CD14-positive monocyte (primary cell): ENCODE results near the gene PORCN. TPM values are rescaled to one million over a fixed set of nuclear protein-coding genes. Genes with fewer than 3 reads are reported as not detected.
"Not testable (repeated sequence)": the region's sequence is repeated elsewhere in the genome, so short reads cannot be mapped to it uniquely, and the experiment has no call there.

Source experiments
- DNase-seq, 3 donors: peaks; one replicate each; pipeline ENCODE4 v3.0.0-alpha.2; 2011 to 2022
- H2AFZ ChIP-seq: 2 replicates; pipeline ENCODE4 v1.6.0; 2012; ENCODE audit warnings: mild to moderate bottlenecking, low read depth, low read length, inconsistent platforms; ENCODE audit not compliant: insufficient read depth, poor library complexity, severe bottlenecking
- H3K27ac ChIP-seq, 2 donors: 1 replicate in 1 of 2; 2 replicates in 1 of 2; pipeline ENCODE4 v1.5.1; 2012 to 2013; ENCODE audit warnings: low read length in 2 of 2, control low read depth in 1 of 2, inconsistent platforms in 1 of 2, low read depth in 1 of 2, mild to moderate bottlenecking in 1 of 2
- H3K27me3 ChIP-seq, 2 donors: one replicate each; pipeline versions ENCODE4 v1.6.0 to v1.6.1; 2011 to 2013; ENCODE audit warnings: low read length in 2 of 2; ENCODE audit not compliant: control insufficient read depth in 2 of 2, insufficient read depth in 2 of 2
- H3K36me3 ChIP-seq, 2 donors: replicated peaks in 1 of 2; 1 replicate in 1 of 2; 2 replicates in 1 of 2; pipeline versions ENCODE4 v1.5.1 to v1.6.1; 2012 to 2013; ENCODE audit warnings: low read length in 2 of 2, control low read depth in 1 of 2, inconsistent platforms in 1 of 2, mild to moderate bottlenecking in 1 of 2; ENCODE audit not compliant: insufficient read depth in 2 of 2, control insufficient read depth in 1 of 2
- H3K4me1 ChIP-seq, 2 donors: 1 replicate in 1 of 2; 2 replicates in 1 of 2; pipeline versions ENCODE4 v1.5.1 to v1.6.1; 2012 to 2013; ENCODE audit warnings: low read length in 2 of 2, control low read depth in 1 of 2, inconsistent platforms in 1 of 2, mild to moderate bottlenecking in 1 of 2, moderate library complexity in 1 of 2; ENCODE audit not compliant: insufficient read depth in 2 of 2, control insufficient read depth in 1 of 2
- H3K4me2 ChIP-seq: replicated peaks from 2 replicates; pipeline ENCODE3; 2012; ENCODE audit warnings: low read length, moderate library complexity, mild to moderate bottlenecking; ENCODE audit not compliant: poor library complexity, severe bottlenecking; ENCODE audit errors: extremely low read depth
- H3K4me3 ChIP-seq, 3 experiments: fragments of 200-600 bp in 1 of 3; sonication (generic) in 1 of 3; replicated peaks in 1 of 3; 1 replicate in 2 of 3; 2 replicates in 1 of 3; pipeline ENCODE4 v1.5.1; 2011 to 2013; ENCODE audit warnings: low read length in 3 of 3, mild to moderate bottlenecking in 3 of 3, control low read depth in 2 of 3, low read depth in 2 of 3, inconsistent platforms in 1 of 3, moderate library complexity in 1 of 3
- H3K79me2 ChIP-seq: 2 replicates; pipeline ENCODE4 v1.6.0; 2012; ENCODE audit warnings: mild to moderate bottlenecking, control low read depth, inconsistent platforms, low read length, moderate library complexity; ENCODE audit not compliant: insufficient read depth
- H3K9ac ChIP-seq: 2 replicates; pipeline ENCODE4 v1.6.0; 2017; ENCODE audit warnings: low read length, mild to moderate bottlenecking; ENCODE audit not compliant: insufficient read depth, poor library complexity, severe bottlenecking
- H3K9me3 ChIP-seq, 2 donors: replicated peaks in 1 of 2; 1 replicate in 1 of 2; 2 replicates in 1 of 2; pipeline versions ENCODE4 v1.5.1 to v1.6.1; 2012 to 2013; ENCODE audit warnings: low read length in 2 of 2, control low read depth in 1 of 2; ENCODE audit not compliant: control insufficient read depth in 1 of 2, insufficient read depth in 1 of 2
- H4K20me1 ChIP-seq: 2 replicates; pipeline ENCODE4 v1.6.0; 2012; ENCODE audit warnings: mild to moderate bottlenecking, low read length, control low read depth, moderate library complexity; ENCODE audit not compliant: insufficient read depth
- H3K27ac Mint-ChIP-seq, 7 donors: one replicate each; pipeline ENCODE4 v1.8.0; 2020; ENCODE audit warnings: mild to moderate bottlenecking in 7 of 7, mixed read lengths in 7 of 7, moderate library complexity in 6 of 7, inconsistent platforms in 2 of 7
- H3K27me3 Mint-ChIP-seq, 3 donors: one replicate each; pipeline ENCODE4 v1.8.0; 2021 to 2022; ENCODE audit warnings: low read depth in 3 of 3, mild to moderate bottlenecking in 3 of 3, mixed read lengths in 3 of 3, moderate library complexity in 3 of 3, inconsistent platforms in 1 of 3
- H3K36me3 Mint-ChIP-seq, 2 donors: one replicate each; pipeline ENCODE4 v1.8.0; 2020; ENCODE audit warnings: mixed read lengths in 2 of 2, inconsistent platforms in 1 of 2, mild to moderate bottlenecking in 1 of 2
- H3K4me1 Mint-ChIP-seq: one replicate; pipeline ENCODE4 v1.8.0; 2020; ENCODE audit warnings: mild to moderate bottlenecking, mixed read lengths
- H3K4me3 Mint-ChIP-seq, 2 donors: one replicate each; pipeline ENCODE4 v1.8.0; 2020; ENCODE audit warnings: mild to moderate bottlenecking in 2 of 2, mixed read lengths in 2 of 2, moderate library complexity in 1 of 2
- H3K9me3 Mint-ChIP-seq, 7 donors: one replicate each; pipeline ENCODE4 v1.8.0; 2020 to 2022; ENCODE audit warnings: mixed read lengths in 7 of 7, mild to moderate bottlenecking in 6 of 7, moderate library complexity in 6 of 7, inconsistent platforms in 2 of 7
- WGBS: methylation state at CpG from one replicate; pipeline ENCODE4 v1.1.5; 2013; ENCODE audit warnings: missing lambda C conversion rate; ENCODE audit not compliant: insufficient coverage; 5-methylcytosine and 5-hydroxymethylcytosine counted together
- intact Hi-C, 2 donors: fragments of 100-400 bp; cut with micrococcal nuclease; formaldehyde crosslinking; loops; one replicate each; pipeline versions ENCODE4 v1.15.0 to v1.15.1; 2023
- polyA plus RNA-seq, 3 donors: library from polyadenylated mRNA; depleted of rRNA in 1 of 3; unstranded in 2 of 3; stranded (reverse) in 1 of 3; fragments of 300-500 nt in 2 of 3; fragments of >200 nt in 1 of 3; fragmentation: Illumina TruSeq in 2 of 3; gene quantifications; 1 replicate in 2 of 3; 2 replicates in 1 of 3; pipeline ENCODE4 v1.2.3, GENCODE V29; 2012 to 2021
- TF ChIP-seq, protein P1 (sequence below): fragments of 200-600 bp; IDR thresholded peaks from one replicate; pipeline ENCODE4 v1.8.0; 2022; ENCODE audit warnings: antibody characterized with exemption, mild to moderate bottlenecking

PORCN gene
- polyA plus RNA-seq, 3 donors: 7.5 to 10.5 (median 7.8) TPM

DNA sequence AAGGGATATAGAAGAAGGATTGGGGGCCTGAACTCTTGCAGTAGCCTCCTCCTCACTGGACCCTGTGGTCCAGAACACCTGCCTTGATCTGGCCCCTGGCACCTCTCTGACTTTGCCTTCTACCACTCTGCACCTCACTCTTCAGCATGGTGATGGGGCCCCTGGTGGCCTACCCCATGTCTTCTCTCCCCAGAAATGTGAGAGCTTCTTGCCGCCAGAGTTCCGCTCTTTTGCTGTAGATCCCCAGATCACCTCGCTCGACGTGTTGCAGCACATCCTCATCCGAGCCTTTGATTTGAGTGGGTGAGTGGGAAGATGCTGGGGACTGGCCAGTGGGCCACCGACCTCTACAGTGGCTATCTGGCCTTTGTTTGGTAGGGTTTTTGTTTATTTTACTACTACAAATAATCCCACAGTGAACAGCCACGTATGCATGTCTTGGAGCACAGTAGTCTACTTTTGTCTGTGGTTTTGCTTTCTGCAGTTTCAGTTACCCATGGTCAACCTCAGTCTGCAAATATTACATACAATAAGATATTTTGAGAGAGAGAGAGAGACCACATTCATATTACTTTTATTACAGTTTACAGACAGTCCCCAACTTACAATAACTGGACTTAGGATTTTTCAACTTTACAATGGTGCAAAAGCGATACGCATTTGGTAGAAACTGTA is 32.5 kb downstream of the PORCN start:
- peaks cover 4% of the 10 kb centered on the region for H3K79me2 ChIP-seq
- DNase-seq: no peak
- TF ChIP-seq, protein P1, sequence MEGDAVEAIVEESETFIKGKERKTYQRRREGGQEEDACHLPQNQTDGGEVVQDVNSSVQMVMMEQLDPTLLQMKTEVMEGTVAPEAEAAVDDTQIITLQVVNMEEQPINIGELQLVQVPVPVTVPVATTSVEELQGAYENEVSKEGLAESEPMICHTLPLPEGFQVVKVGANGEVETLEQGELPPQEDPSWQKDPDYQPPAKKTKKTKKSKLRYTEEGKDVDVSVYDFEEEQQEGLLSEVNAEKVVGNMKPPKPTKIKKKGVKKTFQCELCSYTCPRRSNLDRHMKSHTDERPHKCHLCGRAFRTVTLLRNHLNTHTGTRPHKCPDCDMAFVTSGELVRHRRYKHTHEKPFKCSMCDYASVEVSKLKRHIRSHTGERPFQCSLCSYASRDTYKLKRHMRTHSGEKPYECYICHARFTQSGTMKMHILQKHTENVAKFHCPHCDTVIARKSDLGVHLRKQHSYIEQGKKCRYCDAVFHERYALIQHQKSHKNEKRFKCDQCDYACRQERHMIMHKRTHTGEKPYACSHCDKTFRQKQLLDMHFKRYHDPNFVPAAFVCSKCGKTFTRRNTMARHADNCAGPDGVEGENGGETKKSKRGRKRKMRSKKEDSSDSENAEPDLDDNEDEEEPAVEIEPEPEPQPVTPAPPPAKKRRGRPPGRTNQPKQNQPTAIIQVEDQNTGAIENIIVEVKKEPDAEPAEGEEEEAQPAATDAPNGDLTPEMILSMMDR: no peak
- no peak overlapping the region for H3K4me3 Mint-ChIP-seq
- H3K4me2 ChIP-seq: no peak overlapping the region
- WGBS: no CpG with 5 or more reads among the region's 10 CpGs
- H3K9me3 Mint-ChIP-seq: peaks cover 0 to 10% (median 6%) of the 10 kb centered on the region in 7 donors
- no peaks in the 10 kb centered on the region for H4K20me1 ChIP-seq
- no peak overlapping the region for H2AFZ ChIP-seq
- peaks cover 18% of the 10 kb centered on the region for H3K4me1 Mint-ChIP-seq
- intact Hi-C loops: no loop called here
- H3K9me3 ChIP-seq: no peaks in the 10 kb centered on the region
- H3K27me3 ChIP-seq: no peaks in the 10 kb centered on the region
- no peak overlapping the region for H3K9ac ChIP-seq
- peaks cover 19 to 30% of the 10 kb centered on the region in 2 donors for H3K4me1 ChIP-seq
- H3K27ac Mint-ChIP-seq: peak overlapping the region in 6 of 7 donors; percentile 15 to 89 (median 48)
- H3K4me3 ChIP-seq: no peak overlapping the region
- peaks cover 15 to 21% of the 10 kb centered on the region in 2 donors for H3K36me3 ChIP-seq
- peaks cover 0 to 6% (median 2%) of the 10 kb centered on the region in 3 donors for H3K27me3 Mint-ChIP-seq
- H3K36me3 Mint-ChIP-seq: peaks cover 15 to 34% of the 10 kb centered on the region in 2 donors
- peak overlapping the region in 1 of 2 donors; percentile 4 for H3K27ac ChIP-seq

DNA sequence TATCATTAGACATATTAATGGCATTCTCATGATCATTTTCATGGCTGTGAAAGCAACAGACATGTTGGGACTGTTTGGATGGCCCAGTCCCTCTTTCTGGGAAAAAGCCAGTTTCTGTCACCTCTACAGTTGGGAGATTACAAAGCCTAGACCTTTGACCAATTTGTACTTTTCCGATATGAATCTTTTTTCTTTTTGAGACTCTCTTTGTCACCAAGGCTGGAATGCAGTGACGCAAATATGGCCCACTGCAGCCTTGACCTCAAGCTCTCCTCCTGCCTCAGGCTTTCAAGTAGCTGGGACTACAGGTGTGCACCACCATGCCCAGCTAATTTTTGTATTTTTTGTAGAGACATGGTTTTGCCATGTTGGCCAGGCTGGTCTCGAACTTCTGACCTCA is 40.1 kb downstream of the PORCN start:
- H3K9me3 Mint-ChIP-seq: peaks cover 0 to 7% (median 0%) of the 10 kb centered on the region in 7 donors
- intact Hi-C loops: no loop called here
- no peaks in the 10 kb centered on the region for H3K27me3 ChIP-seq
- 100% methylated on average over 1 of the region's 3 CpGs for WGBS
- H3K36me3 ChIP-seq: peaks cover 13 to 29% of the 10 kb centered on the region in 2 donors
- H2AFZ ChIP-seq: no peak overlapping the region
- peaks cover 0 to 8% (median 0%) of the 10 kb centered on the region in 3 donors for H3K27me3 Mint-ChIP-seq
- no peak overlapping the region for H3K27ac ChIP-seq
- H3K4me3 ChIP-seq: no peak overlapping the region
- no peaks in the 10 kb centered on the region for H3K9me3 ChIP-seq
- no peak for DNase-seq
- no peak overlapping the region for H3K4me2 ChIP-seq
- no peak overlapping the region for H3K4me3 Mint-ChIP-seq
- no peak overlapping the region for H3K27ac Mint-ChIP-seq
- H3K4me1 ChIP-seq: peaks cover 5 to 15% of the 10 kb centered on the region in 2 donors
- H4K20me1 ChIP-seq: no peaks in the 10 kb centered on the region
- peaks cover 16% of the 10 kb centered on the region for H3K4me1 Mint-ChIP-seq
- TF ChIP-seq, protein P1: no peak
- H3K79me2 ChIP-seq: no peaks in the 10 kb centered on the region
- no peak overlapping the region for H3K9ac ChIP-seq
- peaks cover 25 to 39% of the 10 kb centered on the region in 2 donors for H3K36me3 Mint-ChIP-seq

DNA sequence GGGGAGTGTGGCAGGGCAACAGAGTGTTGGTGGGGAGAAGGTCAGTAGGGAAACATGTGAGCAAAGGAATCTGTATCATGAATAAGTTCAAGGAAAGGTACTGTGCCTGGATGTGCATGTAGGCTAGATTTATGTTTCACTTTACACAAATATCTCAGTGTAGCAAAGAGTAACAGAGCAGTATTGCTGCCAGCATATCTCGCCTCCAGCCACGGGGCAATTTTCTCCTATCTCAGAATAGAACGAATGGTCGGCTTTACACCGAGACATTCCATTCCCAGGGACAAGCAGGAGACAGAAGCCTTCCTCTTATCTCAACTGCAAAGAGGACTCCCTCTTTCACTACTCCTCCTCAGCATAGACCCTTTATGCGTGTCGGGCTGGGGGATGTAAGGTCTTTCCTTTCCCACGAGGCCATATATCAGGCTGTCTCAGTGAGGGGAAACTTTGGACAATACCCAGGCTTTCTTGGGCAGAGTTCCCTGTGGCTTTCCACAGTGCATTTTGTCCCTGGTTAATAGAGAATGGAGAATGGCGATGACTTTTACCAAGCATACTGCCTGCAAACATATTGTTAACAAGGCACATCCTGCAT is 47.0 kb downstream of the PORCN start:
- DNase-seq, H3K9ac ChIP-seq, H3K9me3 ChIP-seq, H2AFZ ChIP-seq, H3K4me1 Mint-ChIP-seq, intact Hi-C loops, H3K4me3 ChIP-seq, H3K27ac ChIP-seq, H3K4me1 ChIP-seq, H3K27ac Mint-ChIP-seq, H3K79me2 ChIP-seq, H4K20me1 ChIP-seq, H3K4me3 Mint-ChIP-seq, H3K4me2 ChIP-seq, H3K27me3 ChIP-seq, H3K9me3 Mint-ChIP-seq: not testable (repeated sequence)
- peaks cover 30 to 49% of the 10 kb centered on the region in 2 donors for H3K36me3 ChIP-seq
- Mint-ChIP-seq H3K27me3 (peaks cover 0 to 19% (median 0%) of the 10 kb centered on the region in 3 donors), H3K36me3 (peaks cover 40 to 54% of the 10 kb centered on the region in 2 donors)
- no CpG with 5 or more reads among the region's 9 CpGs for WGBS
